GM10248 (cell line): ENCODE results near the gene UBR2.

Experiments used
- CTCF ChIA-PET: fragments of 300-600 bp; sonication (Branson Sonifier 250); formaldehyde crosslinking; extraction: SDS; loops from one replicate; lab custom pipeline; 2021; ENCODE audit warnings: antibody characterized with exemption; lab: Yijun Ruan, JAX
- POLR2A ChIA-PET: fragments of 350-650 bp; sonication (Branson Sonifier 250); formaldehyde crosslinking; extraction: SDS; loops from one replicate; lab custom pipeline; 2020; ENCODE audit warnings: antibody characterized with exemption; lab: Yijun Ruan, JAX
- DNase-seq: peaks from one replicate; pipeline ENCODE4 v3.0.0; 2012; ENCODE audit errors: extremely low spot score
- TF ChIP-seq, protein P1 (sequence below): IDR thresholded peaks from 2 replicates; pipeline ENCODE4 v1.5.1; 2012; ENCODE audit warnings: mild to moderate bottlenecking, low read depth; ENCODE audit errors: extremely low read depth, missing control alignments, control extremely low read depth

The UBR2 gene

DNA sequence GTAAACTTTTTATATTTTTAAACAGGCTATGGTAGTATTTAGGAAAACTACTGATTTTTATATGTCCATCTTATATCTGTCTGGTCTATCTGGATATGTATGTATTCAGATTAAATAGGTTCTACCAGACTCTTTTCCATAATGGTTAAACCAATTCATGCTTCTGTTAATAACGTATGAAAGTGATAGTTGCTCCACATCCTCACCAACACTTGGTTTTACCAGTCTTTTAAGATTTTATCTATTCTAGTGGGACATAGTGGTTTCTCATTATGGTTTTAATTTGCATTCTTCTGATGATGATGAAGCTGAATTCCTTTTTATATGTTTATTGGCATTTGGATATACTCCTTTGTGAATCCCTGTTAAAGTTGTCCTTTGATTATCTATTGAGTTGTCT, 56.1 kb downstream of the UBR2 start:
- TF ChIP-seq, protein P1, sequence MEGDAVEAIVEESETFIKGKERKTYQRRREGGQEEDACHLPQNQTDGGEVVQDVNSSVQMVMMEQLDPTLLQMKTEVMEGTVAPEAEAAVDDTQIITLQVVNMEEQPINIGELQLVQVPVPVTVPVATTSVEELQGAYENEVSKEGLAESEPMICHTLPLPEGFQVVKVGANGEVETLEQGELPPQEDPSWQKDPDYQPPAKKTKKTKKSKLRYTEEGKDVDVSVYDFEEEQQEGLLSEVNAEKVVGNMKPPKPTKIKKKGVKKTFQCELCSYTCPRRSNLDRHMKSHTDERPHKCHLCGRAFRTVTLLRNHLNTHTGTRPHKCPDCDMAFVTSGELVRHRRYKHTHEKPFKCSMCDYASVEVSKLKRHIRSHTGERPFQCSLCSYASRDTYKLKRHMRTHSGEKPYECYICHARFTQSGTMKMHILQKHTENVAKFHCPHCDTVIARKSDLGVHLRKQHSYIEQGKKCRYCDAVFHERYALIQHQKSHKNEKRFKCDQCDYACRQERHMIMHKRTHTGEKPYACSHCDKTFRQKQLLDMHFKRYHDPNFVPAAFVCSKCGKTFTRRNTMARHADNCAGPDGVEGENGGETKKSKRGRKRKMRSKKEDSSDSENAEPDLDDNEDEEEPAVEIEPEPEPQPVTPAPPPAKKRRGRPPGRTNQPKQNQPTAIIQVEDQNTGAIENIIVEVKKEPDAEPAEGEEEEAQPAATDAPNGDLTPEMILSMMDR = no peak
- no peak for DNase-seq
- ChIA-PET CTCF (interaction anchor here (1.0 to 1.7 kb wide), 5 partner anchors 10 to 72 kb away, joined by 3 to 6 read pairs (median 3); no protein-coding TSS in a partner anchor), POLR2A (no interaction called here)

DNA sequence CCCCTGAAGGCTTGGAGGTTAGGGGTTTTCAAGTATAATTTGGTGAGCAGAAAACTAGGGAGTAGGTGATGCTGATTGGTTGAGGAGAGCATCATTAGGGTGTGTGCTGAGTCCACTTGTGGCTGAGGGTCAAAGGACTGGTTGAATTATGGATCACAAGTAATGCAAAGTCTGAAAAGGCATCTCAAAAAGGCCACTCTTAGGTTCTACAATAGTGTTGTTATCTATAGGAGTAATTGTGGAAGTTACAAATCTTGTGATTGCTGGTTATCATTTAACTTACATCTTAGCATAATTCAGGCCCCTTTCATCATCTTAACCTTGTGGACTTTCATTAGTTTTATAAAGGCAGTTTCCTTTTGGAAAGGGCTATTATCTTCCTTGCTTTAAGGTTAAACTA, 60.8 kb downstream of the UBR2 start:
- ChIA-PET CTCF (no interaction called here), POLR2A (no interaction called here)
- TF ChIP-seq, protein P1 = no peak
- DNase-seq = no peak

DNA sequence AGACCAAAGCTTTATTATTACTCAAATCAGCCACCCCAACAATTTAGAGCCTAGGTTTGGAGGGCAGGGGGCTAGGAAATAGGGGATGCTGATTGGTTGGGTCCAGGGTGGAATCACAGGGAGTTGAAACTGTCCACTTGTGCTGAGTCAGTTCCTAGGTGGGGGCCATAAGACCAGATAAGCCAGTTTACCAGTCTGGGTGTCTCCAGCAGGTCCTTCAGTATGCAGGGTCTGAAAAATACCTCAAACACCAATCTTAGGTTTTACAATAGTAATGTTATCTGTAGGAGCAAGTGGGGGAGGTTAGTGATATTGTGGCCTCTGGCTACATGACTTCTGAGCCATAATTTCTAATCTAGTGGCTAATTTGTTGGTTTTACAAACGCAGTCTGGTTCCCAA, 63.2 kb downstream of the UBR2 start:
- ChIA-PET CTCF (no interaction called here), POLR2A (no interaction called here)
- no peak for DNase-seq
- TF ChIP-seq, protein P1 = no peak

DNA sequence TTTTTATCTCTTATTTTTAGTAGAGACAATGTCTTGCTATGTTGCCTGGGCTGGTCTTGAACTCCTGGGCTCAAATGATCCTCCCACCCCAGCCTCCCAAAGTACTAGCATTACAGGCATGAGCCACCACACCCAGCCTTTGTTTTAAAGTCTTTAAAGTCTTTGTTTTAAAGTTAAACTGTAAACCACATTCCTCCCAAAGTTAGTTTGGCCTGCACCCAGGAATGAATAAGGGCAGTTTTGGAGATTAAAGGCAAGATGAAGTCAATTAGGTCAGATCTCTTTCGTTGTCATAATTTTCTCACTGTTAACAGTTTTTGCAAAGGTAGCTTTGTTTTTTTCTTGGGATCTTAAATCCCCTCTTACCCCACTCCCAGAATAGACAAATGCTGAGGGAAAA, 63.8 kb downstream of the UBR2 start:
- TF ChIP-seq, protein P1 = no peak
- CTCF ChIA-PET = interaction anchor here (1.2 kb wide), 1 partner anchor 62 kb away, joined by 3 read pairs; no protein-coding TSS in a partner anchor
- DNase-seq = no peak
- POLR2A ChIA-PET = no interaction called here

DNA sequence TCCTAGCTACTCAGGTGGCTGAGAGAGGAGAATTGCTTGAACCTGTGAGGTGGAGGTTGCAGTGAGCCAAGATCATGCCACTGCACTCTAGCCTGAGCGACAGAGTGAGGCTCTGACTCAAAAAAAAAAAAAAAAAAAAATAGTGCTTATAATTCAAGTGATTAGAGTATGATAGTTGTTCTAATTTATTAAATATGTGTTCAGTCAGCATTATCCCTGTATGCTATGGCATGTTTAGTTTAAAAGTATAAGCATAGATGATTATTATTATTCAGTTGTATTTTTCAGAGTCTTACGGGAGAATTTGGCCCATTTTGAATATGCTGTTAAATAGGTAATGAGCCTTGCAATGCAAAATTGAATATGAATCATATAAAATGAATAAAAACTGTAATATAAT, 64.8 kb downstream of the UBR2 start:
- TF ChIP-seq, protein P1 = no peak
- CTCF ChIA-PET = interaction anchor here (1.2 kb wide), 2 partner anchors 33 to 63 kb away, joined by 3 read pairs; no protein-coding TSS in a partner anchor

DNA sequence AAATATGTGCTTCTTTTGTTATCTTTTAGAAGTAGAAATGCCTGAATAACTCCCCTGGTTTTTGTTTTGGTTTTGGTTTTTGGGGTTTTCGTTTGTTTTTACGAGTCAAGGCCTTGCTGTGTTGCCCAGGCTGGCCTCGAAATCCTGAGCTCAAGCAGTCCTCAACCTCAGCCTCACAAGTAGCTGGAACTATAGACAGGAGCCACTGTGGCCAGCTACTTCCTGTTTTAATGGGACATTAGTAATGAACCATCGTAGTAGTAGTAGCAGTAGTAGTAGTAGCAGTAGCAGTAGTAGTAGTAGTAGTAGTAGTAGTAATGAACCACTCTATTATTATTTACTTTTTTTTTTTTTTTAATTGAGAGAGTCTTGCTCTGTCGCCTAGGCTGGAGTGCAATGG, 66.0 kb downstream of the UBR2 start:
- TF ChIP-seq, protein P1 = no peak
- ChIA-PET POLR2A (no interaction called here), CTCF (interaction anchor here (1.2 to 1.5 kb wide), 2 partner anchors 11 to 27 kb away, joined by 3 to 6 read pairs; no protein-coding TSS in a partner anchor)

More for the DNA sequence above, 64.8 kb downstream of the UBR2 start:
- no peak for DNase-seq
- POLR2A ChIA-PET = no interaction called here

More for the DNA sequence above, 66.0 kb downstream of the UBR2 start:
- no peak for DNase-seq
